ENCODE data around the gene ABCA6. TPM values are rescaled to one million over a fixed set of nuclear protein-coding genes. Genes with fewer than 3 reads are reported as not detected.

Gene ABCA6
- total RNA-seq, 6 experiments from 2014 or later = 0.07 TPM; not detected in 5

GRCh38 chr17:69111794-69112193 lies 29.9 kb downstream of the ABCA6 start:
- TF ChIP-seq, protein P1, sequence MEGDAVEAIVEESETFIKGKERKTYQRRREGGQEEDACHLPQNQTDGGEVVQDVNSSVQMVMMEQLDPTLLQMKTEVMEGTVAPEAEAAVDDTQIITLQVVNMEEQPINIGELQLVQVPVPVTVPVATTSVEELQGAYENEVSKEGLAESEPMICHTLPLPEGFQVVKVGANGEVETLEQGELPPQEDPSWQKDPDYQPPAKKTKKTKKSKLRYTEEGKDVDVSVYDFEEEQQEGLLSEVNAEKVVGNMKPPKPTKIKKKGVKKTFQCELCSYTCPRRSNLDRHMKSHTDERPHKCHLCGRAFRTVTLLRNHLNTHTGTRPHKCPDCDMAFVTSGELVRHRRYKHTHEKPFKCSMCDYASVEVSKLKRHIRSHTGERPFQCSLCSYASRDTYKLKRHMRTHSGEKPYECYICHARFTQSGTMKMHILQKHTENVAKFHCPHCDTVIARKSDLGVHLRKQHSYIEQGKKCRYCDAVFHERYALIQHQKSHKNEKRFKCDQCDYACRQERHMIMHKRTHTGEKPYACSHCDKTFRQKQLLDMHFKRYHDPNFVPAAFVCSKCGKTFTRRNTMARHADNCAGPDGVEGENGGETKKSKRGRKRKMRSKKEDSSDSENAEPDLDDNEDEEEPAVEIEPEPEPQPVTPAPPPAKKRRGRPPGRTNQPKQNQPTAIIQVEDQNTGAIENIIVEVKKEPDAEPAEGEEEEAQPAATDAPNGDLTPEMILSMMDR (IDR thresholded peaks at IDR 0.05) = no peak
- no peak for DNase-seq
- H3K27me3 Mint-ChIP-seq (ENCODE audit: insufficient read depth) = no peaks in the 10 kb centered on the region
- no peaks in the 10 kb centered on the region for H3K4me1 Mint-ChIP-seq (ENCODE audit: low read depth)
- peaks cover 26% of the 10 kb centered on the region for H3K9me3 Mint-ChIP-seq
- H3K4me3 Mint-ChIP-seq = no peak overlapping the region
- H3K36me3 Mint-ChIP-seq (ENCODE audit: low read depth) = no peaks in the 10 kb centered on the region
- no peak overlapping the region for H3K27ac Mint-ChIP-seq

DNA sequence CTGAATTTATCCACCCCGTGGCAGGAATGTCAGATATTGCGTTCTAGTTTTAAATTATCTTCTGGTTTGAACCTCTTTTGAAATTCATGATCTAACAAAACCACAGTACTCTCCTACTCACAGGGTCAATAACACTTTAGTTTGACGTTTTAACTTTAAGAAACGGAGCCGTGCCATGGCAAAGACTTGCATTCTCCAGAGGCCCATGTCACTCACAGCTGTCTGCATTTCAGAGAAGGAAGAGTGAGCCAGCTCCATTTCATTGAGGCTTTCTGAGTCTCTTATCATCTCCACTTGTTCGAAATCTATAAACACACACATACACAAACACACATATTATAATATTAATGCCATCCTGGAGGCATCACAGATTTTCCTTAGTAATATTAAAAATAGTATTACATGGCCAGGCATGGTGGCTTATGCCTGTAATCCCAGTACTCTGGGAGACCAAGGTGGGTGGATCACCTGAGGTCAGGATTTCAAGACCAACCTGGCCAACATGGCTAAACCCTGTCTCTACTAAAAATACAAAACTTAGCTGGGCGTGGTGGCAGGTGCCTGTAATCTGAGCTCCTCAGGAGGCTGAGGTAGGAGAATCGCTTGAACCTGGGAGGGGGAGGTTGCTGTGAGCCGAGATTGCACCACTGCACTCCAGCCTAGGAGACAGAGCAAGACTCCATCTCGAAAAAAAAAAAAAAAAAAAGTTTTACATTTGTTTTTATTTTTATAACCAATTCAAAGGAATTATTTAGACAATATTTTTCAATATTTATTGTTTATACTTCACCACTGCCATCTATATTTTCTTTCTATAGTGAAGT lies 35.6 kb downstream of the ABCA6 start:
- no peak for DNase-seq
- no peak overlapping the region for H3K4me3 Mint-ChIP-seq
- peaks cover 44% of the 10 kb centered on the region for H3K9me3 Mint-ChIP-seq
- H3K27ac Mint-ChIP-seq = no peak overlapping the region
- H3K36me3 Mint-ChIP-seq (ENCODE audit: low read depth) = no peaks in the 10 kb centered on the region
- H3K27me3 Mint-ChIP-seq (ENCODE audit: insufficient read depth) = no peaks in the 10 kb centered on the region
- TF ChIP-seq, protein P1 (IDR thresholded peaks at IDR 0.05) = no peak
- H3K4me1 Mint-ChIP-seq (ENCODE audit: low read depth) = no peaks in the 10 kb centered on the region

GRCh38 chr17:69103557-69104233 lies 38.0 kb downstream of the ABCA6 start:
- no peak for DNase-seq
- Mint-ChIP-seq H3K36me3 (ENCODE audit: low read depth) (no peaks in the 10 kb centered on the region), H3K4me1 (ENCODE audit: low read depth) (no peaks in the 10 kb centered on the region), H3K4me3 (no peak overlapping the region), H3K9me3 (peaks cover 46% of the 10 kb centered on the region), H3K27ac (no peak overlapping the region), H3K27me3 (ENCODE audit: insufficient read depth) (no peaks in the 10 kb centered on the region)
- TF ChIP-seq, protein P1 (IDR thresholded peaks at IDR 0.05) = no peak

- H3K4me1 Mint-ChIP-seq (ENCODE audit: low read depth) = no peaks in the 10 kb centered on the region
Measured at GRCh38 chr17:69098625-69099024, 43.1 kb downstream of the ABCA6 start.

GRCh38 chr17:69096541-69096940 lies 45.2 kb downstream of the ABCA6 start:
- no peaks in the 10 kb centered on the region for H3K36me3 Mint-ChIP-seq (ENCODE audit: low read depth)
- TF ChIP-seq, protein P1 (IDR thresholded peaks at IDR 0.05) = no peak
- no peaks in the 10 kb centered on the region for H3K27me3 Mint-ChIP-seq (ENCODE audit: insufficient read depth)
- no peak overlapping the region for H3K27ac Mint-ChIP-seq
- no peaks in the 10 kb centered on the region for H3K4me1 Mint-ChIP-seq (ENCODE audit: low read depth)
- H3K4me3 Mint-ChIP-seq = no peak overlapping the region
- DNase-seq = no peak
- peaks cover 22% of the 10 kb centered on the region for H3K9me3 Mint-ChIP-seq

More at GRCh38 chr17:69098625-69099024, 43.1 kb downstream of the ABCA6 start:
- Mint-ChIP-seq H3K36me3 (ENCODE audit: low read depth) (no peaks in the 10 kb centered on the region), H3K4me3 (no peak overlapping the region), H3K27ac (no peak overlapping the region), H3K27me3 (ENCODE audit: insufficient read depth) (no peaks in the 10 kb centered on the region), H3K9me3 (peaks cover 25% of the 10 kb centered on the region)
- no peak for DNase-seq
- TF ChIP-seq, protein P1 (IDR thresholded peaks at IDR 0.05) = no peak
